Measurements from ENCODE around the gene MTF2. TPM values are rescaled to one million over a fixed set of nuclear protein-coding genes. Genes with fewer than 3 reads are reported as not detected.

The MTF2 gene
- total RNA-seq, 2 donors from 2014 or later: 85.0 to 103 TPM

GRCh38 chr1:93056214-93056613, 22.9 kb upstream of the MTF2 start:
- no peak overlapping the region for H3K4me3 ChIP-seq (ENCODE audit: low read length)
- Mint-ChIP-seq H3K4me3 (no peak overlapping the region), H3K9me3 (no peaks in the 10 kb centered on the region), H3K27me3 (ENCODE audit: insufficient read depth) (peaks cover 4% of the 10 kb centered on the region), H3K27ac (no peak overlapping the region), H3K4me1 (peaks cover 18% of the 10 kb centered on the region), H3K36me3 (ENCODE audit: low read depth) (no peaks in the 10 kb centered on the region)
- TF ChIP-seq CTCF (conservative IDR thresholded peaks at IDR 0.05): peak; percentile 33
- no peak overlapping the region for H3K9ac ChIP-seq (ENCODE audit: extremely low read depth, low read length, poor library complexity, severe bottlenecking)
- H3K4me1 ChIP-seq (ENCODE audit: control insufficient read depth, insufficient read depth, low read length): peaks cover 5% of the 10 kb centered on the region
- H3K36me3 ChIP-seq (ENCODE audit: control insufficient read depth, insufficient read depth, low read length): no peaks in the 10 kb centered on the region
- H3K9me3 ChIP-seq (ENCODE audit: control insufficient read depth, low read length): no peaks in the 10 kb centered on the region
- DNase-seq: peak; percentile 82
- peaks cover 7% of the 10 kb centered on the region for H3K27me3 ChIP-seq (ENCODE audit: control insufficient read depth, insufficient read depth, low read length, poor library complexity, severe bottlenecking)
- H3K27ac ChIP-seq (ENCODE audit: low read depth, low read length): no peak overlapping the region
- WGBS, 2 experiments (ENCODE audit: insufficient coverage in 1 of 2, insufficient read length in 1 of 2): 31 to 40% methylated on average over 4 of the region's 4 CpGs

- no peaks in the 10 kb centered on the region for H3K36me3 ChIP-seq (ENCODE audit: control insufficient read depth, insufficient read depth, low read length)
Observed at GRCh38 chr1:93056649-93057048, 22.4 kb upstream of the MTF2 start.

GRCh38 chr1:93061895-93062792, 16.9 kb upstream of the MTF2 start:
- H3K27me3 ChIP-seq (ENCODE audit: control insufficient read depth, insufficient read depth, low read length, poor library complexity, severe bottlenecking): no peaks in the 10 kb centered on the region
- H3K4me3 Mint-ChIP-seq: no peak overlapping the region
- H3K4me1 Mint-ChIP-seq: peaks cover 3% of the 10 kb centered on the region
- no peak overlapping the region for H3K4me3 ChIP-seq (ENCODE audit: low read length)
- H3K9me3 Mint-ChIP-seq: no peaks in the 10 kb centered on the region
- no peak overlapping the region for H3K27ac ChIP-seq (ENCODE audit: low read depth, low read length)
- H3K9ac ChIP-seq (ENCODE audit: extremely low read depth, low read length, poor library complexity, severe bottlenecking): no peak overlapping the region
- TF ChIP-seq CTCF (conservative IDR thresholded peaks at IDR 0.05): peak; percentile 81
- WGBS, 2 experiments (ENCODE audit: insufficient coverage in 1 of 2, insufficient read length in 1 of 2): 60 to 73% methylated on average over 3 of the region's 3 CpGs
- no peaks in the 10 kb centered on the region for H3K36me3 ChIP-seq (ENCODE audit: control insufficient read depth, insufficient read depth, low read length)
- no peak overlapping the region for H3K27ac Mint-ChIP-seq
- H3K4me1 ChIP-seq (ENCODE audit: control insufficient read depth, insufficient read depth, low read length): no peaks in the 10 kb centered on the region
- no peaks in the 10 kb centered on the region for H3K9me3 ChIP-seq (ENCODE audit: control insufficient read depth, low read length)
- H3K36me3 Mint-ChIP-seq (ENCODE audit: low read depth): no peaks in the 10 kb centered on the region
- DNase-seq: peak; percentile 76
- peaks cover 4% of the 10 kb centered on the region for H3K27me3 Mint-ChIP-seq (ENCODE audit: insufficient read depth)

More at GRCh38 chr1:93056649-93057048, 22.4 kb upstream of the MTF2 start:
- no peak for DNase-seq
- peak; percentile 6 for TF ChIP-seq CTCF (conservative IDR thresholded peaks at IDR 0.05)
- no peaks in the 10 kb centered on the region for H3K9me3 ChIP-seq (ENCODE audit: control insufficient read depth, low read length)
- H3K4me3 ChIP-seq (ENCODE audit: low read length): no peak overlapping the region
- peaks cover 5% of the 10 kb centered on the region for H3K4me1 ChIP-seq (ENCODE audit: control insufficient read depth, insufficient read depth, low read length)
- H3K27me3 ChIP-seq (ENCODE audit: control insufficient read depth, insufficient read depth, low read length, poor library complexity, severe bottlenecking): peaks cover 7% of the 10 kb centered on the region
- H3K9me3 Mint-ChIP-seq: no peaks in the 10 kb centered on the region
- WGBS, 2 experiments (ENCODE audit: insufficient coverage in 1 of 2, insufficient read length in 1 of 2): 60 to 97% methylated on average over 1 to 2 of the region's 2 CpGs
- peaks cover 4% of the 10 kb centered on the region for H3K27me3 Mint-ChIP-seq (ENCODE audit: insufficient read depth)
- no peak overlapping the region for H3K9ac ChIP-seq (ENCODE audit: extremely low read depth, low read length, poor library complexity, severe bottlenecking)
- no peak overlapping the region for H3K27ac Mint-ChIP-seq
- H3K36me3 Mint-ChIP-seq (ENCODE audit: low read depth): no peaks in the 10 kb centered on the region
- no peak overlapping the region for H3K27ac ChIP-seq (ENCODE audit: low read depth, low read length)
- peaks cover 18% of the 10 kb centered on the region for H3K4me1 Mint-ChIP-seq
- H3K4me3 Mint-ChIP-seq: no peak overlapping the region

All from endodermal cell (in vitro differentiated cells).